Measurements from ENCODE around the gene MOGAT1.

The MOGAT1 gene

DNA sequence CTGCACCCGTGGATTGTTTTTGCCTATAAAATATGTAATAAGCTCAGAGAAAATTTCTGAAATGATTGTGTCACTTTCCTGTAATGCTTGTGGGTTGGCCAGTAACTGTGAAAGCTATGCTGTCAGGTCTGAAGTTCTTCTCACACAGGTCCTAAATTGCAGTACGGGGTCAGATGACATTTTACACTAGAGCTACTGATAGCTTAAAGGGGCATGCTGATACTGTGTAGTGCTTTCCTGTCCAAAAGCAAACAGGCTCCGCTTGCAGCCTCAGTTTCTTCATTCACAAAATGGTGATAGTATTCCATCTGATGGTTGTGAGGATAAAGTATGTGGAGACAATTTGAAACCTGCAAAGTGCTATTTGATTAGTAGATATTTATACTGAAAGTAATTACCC lies 8.0 kb upstream of the MOGAT1 start:
- H3K36me3 ChIP-seq (replicated peaks): no peaks in the 10 kb centered on the region
- no peaks in the 10 kb centered on the region for H3K27me3 ChIP-seq (replicated peaks)
- TF ChIP-seq, protein P1, sequence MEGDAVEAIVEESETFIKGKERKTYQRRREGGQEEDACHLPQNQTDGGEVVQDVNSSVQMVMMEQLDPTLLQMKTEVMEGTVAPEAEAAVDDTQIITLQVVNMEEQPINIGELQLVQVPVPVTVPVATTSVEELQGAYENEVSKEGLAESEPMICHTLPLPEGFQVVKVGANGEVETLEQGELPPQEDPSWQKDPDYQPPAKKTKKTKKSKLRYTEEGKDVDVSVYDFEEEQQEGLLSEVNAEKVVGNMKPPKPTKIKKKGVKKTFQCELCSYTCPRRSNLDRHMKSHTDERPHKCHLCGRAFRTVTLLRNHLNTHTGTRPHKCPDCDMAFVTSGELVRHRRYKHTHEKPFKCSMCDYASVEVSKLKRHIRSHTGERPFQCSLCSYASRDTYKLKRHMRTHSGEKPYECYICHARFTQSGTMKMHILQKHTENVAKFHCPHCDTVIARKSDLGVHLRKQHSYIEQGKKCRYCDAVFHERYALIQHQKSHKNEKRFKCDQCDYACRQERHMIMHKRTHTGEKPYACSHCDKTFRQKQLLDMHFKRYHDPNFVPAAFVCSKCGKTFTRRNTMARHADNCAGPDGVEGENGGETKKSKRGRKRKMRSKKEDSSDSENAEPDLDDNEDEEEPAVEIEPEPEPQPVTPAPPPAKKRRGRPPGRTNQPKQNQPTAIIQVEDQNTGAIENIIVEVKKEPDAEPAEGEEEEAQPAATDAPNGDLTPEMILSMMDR (IDR thresholded peaks at IDR 0.05; ENCODE audit: low read depth, low read length, missing control alignments): no peak
- DNase-seq: no peak
- no peak overlapping the region for H3K27ac ChIP-seq
- in situ Hi-C loops (cut with HindIII; ENCODE audit: low pct_ligation_motif_present, low sequenced_read_pairs): no loop called here
- H3K4me3 ChIP-seq (ENCODE audit: low read depth, low read length): no peak overlapping the region

DNA sequence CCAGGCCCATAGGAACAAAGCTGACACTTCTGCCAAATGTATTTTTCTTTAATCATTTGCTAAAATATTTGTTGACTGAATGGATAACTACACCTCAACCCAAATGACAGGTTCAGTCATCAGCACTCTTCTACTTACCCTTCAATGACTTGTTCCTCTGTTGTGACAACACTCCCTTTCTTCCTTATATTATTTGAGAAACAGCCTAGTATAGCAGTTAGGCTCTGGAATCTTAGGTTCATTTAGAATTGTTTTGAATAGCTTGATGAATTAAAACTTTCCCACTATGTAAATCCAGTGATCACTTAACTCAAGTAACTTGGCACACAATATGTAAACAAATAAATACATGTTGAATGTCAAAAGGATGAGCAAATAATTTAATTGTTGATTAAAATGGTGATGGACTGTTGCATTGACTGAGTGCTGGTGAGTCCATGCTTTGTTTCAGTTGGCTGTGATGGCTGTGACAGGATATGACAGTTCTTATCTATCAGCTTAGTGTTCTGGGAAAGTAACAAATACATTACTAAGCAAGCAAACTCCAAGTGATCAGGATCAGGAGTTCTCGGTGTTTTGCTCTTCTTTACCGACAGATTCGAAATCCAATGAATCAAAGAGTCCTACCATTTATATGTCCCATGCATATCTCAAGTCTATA lies 2.8 kb upstream of the MOGAT1 start:
- Histone ChIP-seq H3K27ac (no peak overlapping the region), H3K27me3 (replicated peaks) (peaks cover 3% of the 10 kb centered on the region), H3K4me3 (ENCODE audit: low read depth, low read length) (no peak overlapping the region), H3K36me3 (replicated peaks) (no peaks in the 10 kb centered on the region)
- in situ Hi-C loops (cut with HindIII; ENCODE audit: low pct_ligation_motif_present, low sequenced_read_pairs): no loop called here
- TF ChIP-seq, protein P1 (IDR thresholded peaks at IDR 0.05; ENCODE audit: low read depth, low read length, missing control alignments): no peak
- DNase-seq: no peak

DNA sequence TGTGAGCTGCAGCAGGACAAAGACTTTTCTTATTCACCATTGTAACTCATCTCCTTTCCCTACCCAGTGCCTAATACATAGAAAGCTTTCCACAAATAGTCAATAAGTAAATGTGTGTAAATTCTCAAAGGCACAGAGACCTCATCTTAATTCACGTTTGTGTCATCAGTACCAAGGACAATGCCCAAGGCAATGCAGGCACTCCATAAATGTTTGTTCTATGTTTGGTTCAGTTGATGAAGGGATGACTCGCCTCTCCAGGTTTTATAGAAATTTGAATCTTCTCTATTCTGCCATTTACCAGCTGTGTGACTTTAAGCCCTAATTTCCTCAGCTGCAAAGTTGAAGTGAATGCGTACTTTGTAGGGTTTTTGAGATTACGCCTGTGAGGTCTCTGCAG lies 2.1 kb upstream of the MOGAT1 start:
- H3K36me3 ChIP-seq (replicated peaks): no peaks in the 10 kb centered on the region
- peaks cover 3% of the 10 kb centered on the region for H3K27me3 ChIP-seq (replicated peaks)
- no peak overlapping the region for H3K27ac ChIP-seq
- no peak overlapping the region for H3K4me3 ChIP-seq (ENCODE audit: low read depth, low read length)
- DNase-seq: no peak
- in situ Hi-C loops (cut with HindIII; ENCODE audit: low pct_ligation_motif_present, low sequenced_read_pairs): no loop called here
- TF ChIP-seq, protein P1 (IDR thresholded peaks at IDR 0.05; ENCODE audit: low read depth, low read length, missing control alignments): no peak

DNA sequence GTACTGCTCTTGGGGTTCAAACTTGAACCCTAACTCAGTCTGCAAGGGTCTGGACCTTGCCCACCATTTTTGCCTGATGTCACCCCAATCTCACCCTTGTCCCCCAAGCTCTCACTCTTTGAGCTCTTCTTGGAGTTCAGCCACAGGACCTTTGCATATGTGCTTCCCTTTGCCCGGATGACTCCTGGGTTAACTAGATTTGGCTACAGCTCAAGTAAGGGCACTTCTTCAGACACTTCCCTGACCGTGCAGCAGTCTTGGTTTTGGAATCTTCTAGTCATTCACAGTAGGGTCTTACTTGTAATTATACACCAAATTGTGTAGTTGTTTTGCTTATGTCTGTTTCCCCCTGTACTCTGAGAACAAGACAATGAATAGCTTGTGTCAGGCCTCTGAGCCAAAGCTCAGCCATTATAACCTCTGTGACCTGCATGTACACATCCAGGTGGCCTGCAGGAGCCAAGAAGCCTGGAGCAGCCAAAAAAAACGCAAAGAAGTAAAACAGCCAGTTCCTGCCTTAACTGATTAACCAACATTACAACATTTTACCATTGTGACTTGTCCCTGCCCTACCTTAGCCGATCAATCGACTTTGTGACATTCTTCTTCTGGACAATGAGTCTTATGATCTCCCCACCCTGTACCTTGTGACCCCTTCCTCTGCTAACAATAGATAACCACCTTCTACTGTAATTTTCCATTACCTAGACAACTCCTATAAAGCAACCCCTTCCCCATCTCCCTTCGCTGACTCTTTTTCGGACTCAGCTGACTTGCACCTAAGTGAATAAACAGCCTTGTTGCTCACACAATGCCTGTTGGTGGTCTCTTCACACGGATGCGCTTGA lies 1.0 kb upstream of the MOGAT1 start:
- TF ChIP-seq, protein P1 (IDR thresholded peaks at IDR 0.05; ENCODE audit: low read depth, low read length, missing control alignments): no peak
- Histone ChIP-seq H3K36me3 (replicated peaks) (no peaks in the 10 kb centered on the region), H3K27ac (no peak overlapping the region), H3K4me3 (ENCODE audit: low read depth, low read length) (no peak overlapping the region), H3K27me3 (replicated peaks) (peaks cover 3% of the 10 kb centered on the region)
- in situ Hi-C loops (cut with HindIII; ENCODE audit: low pct_ligation_motif_present, low sequenced_read_pairs): no loop called here
- DNase-seq: no peak

DNA sequence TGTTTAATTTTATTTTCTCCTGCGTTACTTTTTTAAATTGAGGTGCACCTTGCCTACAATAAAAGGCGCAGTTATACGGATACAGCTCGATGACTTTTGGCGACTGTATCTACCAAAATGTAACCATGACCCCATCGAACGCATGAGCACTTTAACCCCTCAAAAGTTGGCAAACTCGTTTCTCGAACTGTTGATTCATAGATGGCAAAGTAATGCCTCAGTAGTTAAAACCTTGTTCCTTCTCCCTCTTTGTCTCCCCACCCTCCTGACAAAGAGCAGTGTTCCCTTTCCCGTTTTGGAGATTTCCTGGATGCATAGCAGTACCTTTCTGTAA lies 577 bp downstream of the MOGAT1 start:
- TF ChIP-seq, protein P1 (IDR thresholded peaks at IDR 0.05; ENCODE audit: low read depth, low read length, missing control alignments): no peak
- in situ Hi-C loops (cut with HindIII; ENCODE audit: low pct_ligation_motif_present, low sequenced_read_pairs): no loop called here

More for the DNA sequence above, 577 bp downstream of the MOGAT1 start:
- Histone ChIP-seq H3K27ac (no peak overlapping the region), H3K27me3 (replicated peaks) (peaks cover 3% of the 10 kb centered on the region), H3K4me3 (ENCODE audit: low read depth, low read length) (peak overlapping the region; percentile 50), H3K36me3 (replicated peaks) (no peaks in the 10 kb centered on the region)
- no peak for DNase-seq
